Panc1 (cell line): ENCODE measurements around the gene EED. TPM values are rescaled to one million over a fixed set of nuclear protein-coding genes. Genes with fewer than 3 reads are reported as not detected.
"Not testable (repeated sequence)": the region's sequence is repeated elsewhere in the genome, so short reads cannot be mapped to it uniquely, and the experiment has no call there.

Experiments used
- ATAC-seq: fragments of 200-7000 bp; cut with Tn5 transposase; 2 replicates; pipeline ENCODE4 v1.9.1; 2020; ENCODE audit warnings: mild to moderate bottlenecking, moderate library complexity
- BruUV-seq: library from RNA; stranded (reverse); fragments of 400-500 nt; replicated peaks from 2 replicates; lab custom pipeline; 2021; lab: Mats Ljungman, UMichigan
- CTCF ChIA-PET: fragments of 300-600 bp; sonication (Branson Sonifier 250); formaldehyde crosslinking; loops from one replicate; lab custom pipeline; 2022; ENCODE audit warnings: antibody characterized with exemption; lab: Charles Lee
- POLR2A ChIA-PET: fragments of 300-600 bp; sonication (Branson Sonifier 250); formaldehyde crosslinking; loops from one replicate; lab custom pipeline; 2022; ENCODE audit warnings: antibody characterized with exemption; lab: Charles Lee
- DNase-seq: peaks from one replicate; pipeline ENCODE4 v3.0.0-alpha.2; 2010; ENCODE audit warnings: low read depth, low spot score
- H3K27ac ChIP-seq: 2 replicates; pipeline ENCODE4 v1.5.1; 2011; ENCODE audit warnings: mild to moderate bottlenecking, low read length, inconsistent platforms
- H3K27me3 ChIP-seq: fragments of 200-500 bp; sonication (Bioruptor generic); 2 replicates; pipeline ENCODE4 v1.6.0; 2014; ENCODE audit warnings: low read length, inconsistent platforms; ENCODE audit not compliant: control insufficient read depth, insufficient read depth
- H3K36me3 ChIP-seq: fragments of 200-500 bp; sonication (Bioruptor generic); 2 replicates; pipeline ENCODE4 v1.5.1; 2014; ENCODE audit warnings: inconsistent platforms, mild to moderate bottlenecking, low read length, moderate library complexity; ENCODE audit not compliant: control insufficient read depth, insufficient read depth
- H3K4me1 ChIP-seq: 2 replicates; pipeline ENCODE4 v1.5.1; 2011; ENCODE audit warnings: inconsistent platforms, mild to moderate bottlenecking, low read length, moderate library complexity; ENCODE audit not compliant: control insufficient read depth, insufficient read depth
- H3K4me3 ChIP-seq, 2 experiments: 2 replicates each; pipeline ENCODE4 v1.5.1; 2011 to 2012; ENCODE audit warnings: low read depth in 2 of 2, low read length in 2 of 2, mild to moderate bottlenecking in 2 of 2, inconsistent platforms in 1 of 2, moderate library complexity in 1 of 2
- H3K9me3 ChIP-seq: fragments of 200-500 bp; sonication (Bioruptor generic); 2 replicates; pipeline ENCODE4 v1.5.1; 2014; ENCODE audit warnings: low read depth, mild to moderate bottlenecking, inconsistent platforms, low read length, moderate library complexity; ENCODE audit not compliant: control insufficient read depth, insufficient read depth
- POLR2AphosphoS5 ChIP-seq: IDR thresholded peaks from 2 replicates; pipeline ENCODE4 v1.6.1; 2012; ENCODE audit warnings: mild to moderate bottlenecking, low read depth, low read length, moderate library complexity
- SIN3A ChIP-seq: IDR thresholded peaks from 2 replicates; pipeline ENCODE4 v1.6.1; 2012; ENCODE audit warnings: low read depth, mild to moderate bottlenecking, low read length, moderate library complexity, borderline replicate concordance; ENCODE audit not compliant: insufficient read depth
- TCF7L2 ChIP-seq: IDR thresholded peaks from 2 replicates; pipeline ENCODE4 v1.6.1; 2011; ENCODE audit warnings: mild to moderate bottlenecking, low read depth, low read length, inconsistent platforms
- in situ Hi-C: cut with HindIII; loops from 2 replicates; pipeline ENCODE4 v1.10.0; 2016; ENCODE audit warnings: low sequenced_read_pairs, low pct_unique_long_range_greater_than_20kb
- intact Hi-C: fragments of 100-400 bp; cut with micrococcal nuclease; formaldehyde crosslinking; loops from one replicate; pipeline ENCODE4 v1.10.0; 2022; ENCODE audit not compliant: unreplicated experiment
- total RNA-seq: library from RNA; stranded (reverse); gene quantifications from one replicate; pipeline ENCODE4 v1.2.1, GENCODE V29; 2021; ENCODE audit not compliant: unreplicated experiment
- TF ChIP-seq, protein P1 (sequence below), 2 experiments: IDR thresholded peaks; 2 replicates each; pipeline ENCODE4 v1.6.1; 2011 to 2012; ENCODE audit warnings: low read depth in 2 of 2, control low read depth in 1 of 2, low read length in 1 of 2, mild to moderate bottlenecking in 1 of 2, moderate library complexity in 1 of 2; ENCODE audit not compliant: insufficient read depth in 1 of 2
- TF ChIP-seq, protein P2 (sequence below): fragments of 450-650 bp; IDR thresholded peaks from 2 replicates; pipeline ENCODE4 v1.5.1; 2017; ENCODE audit warnings: mild to moderate bottlenecking

Gene EED
- total RNA-seq, 1 experiment from 2014 or later: 29.0 TPM

DNA sequence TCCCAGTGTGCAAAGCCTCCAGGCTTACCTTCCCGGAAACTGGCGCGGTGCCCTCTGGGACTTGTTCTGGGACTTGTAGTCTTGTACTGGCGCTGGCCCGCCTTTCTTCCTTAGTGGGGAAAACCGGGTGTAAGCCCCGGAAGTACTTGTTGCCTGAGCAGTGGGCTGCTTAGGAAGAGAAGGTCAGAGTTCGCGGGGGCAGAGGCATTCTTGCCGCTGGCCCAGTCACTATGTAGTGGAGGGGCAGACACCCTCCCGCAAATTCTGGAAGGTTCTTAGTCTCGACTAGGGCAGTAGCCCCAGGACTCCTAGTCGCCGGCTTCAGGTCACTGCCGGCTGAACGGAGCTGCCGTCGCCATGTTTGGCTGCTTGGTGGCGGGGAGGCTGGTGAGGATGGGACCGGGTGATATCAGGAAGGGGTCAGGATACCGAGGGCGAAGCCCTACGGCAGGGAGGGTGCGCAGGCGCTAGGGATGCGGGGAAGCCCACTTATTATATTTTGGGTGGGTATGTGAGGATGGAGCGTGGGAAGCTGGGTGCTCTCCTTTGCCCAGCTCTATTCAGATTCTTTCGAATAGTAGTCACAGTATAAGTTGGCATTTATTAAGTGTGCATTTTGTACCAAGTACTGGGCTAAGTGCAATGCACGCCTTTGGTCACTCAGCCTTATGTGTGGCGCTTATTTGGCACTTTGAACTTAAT, 57.7 kb downstream of the EED start, which contains the start of gene HIKESHI:
Gene HIKESHI, plus strand, starts transcription at position 149 of the 702 bp plus-strand sequence. Its CDS starts 209 bp downstream, at position 358.
- ChIA-PET POLR2A (interaction anchor here (0.6 kb wide), 1 partner anchor 432 kb away, joined by 3 read pairs; no protein-coding TSS in a partner anchor), CTCF (interaction anchor here (0.6 kb wide), 1 partner anchor 693 kb away, joined by 3 read pairs; no protein-coding TSS in a partner anchor)
- peak; percentile 93 for DNase-seq

DNA sequence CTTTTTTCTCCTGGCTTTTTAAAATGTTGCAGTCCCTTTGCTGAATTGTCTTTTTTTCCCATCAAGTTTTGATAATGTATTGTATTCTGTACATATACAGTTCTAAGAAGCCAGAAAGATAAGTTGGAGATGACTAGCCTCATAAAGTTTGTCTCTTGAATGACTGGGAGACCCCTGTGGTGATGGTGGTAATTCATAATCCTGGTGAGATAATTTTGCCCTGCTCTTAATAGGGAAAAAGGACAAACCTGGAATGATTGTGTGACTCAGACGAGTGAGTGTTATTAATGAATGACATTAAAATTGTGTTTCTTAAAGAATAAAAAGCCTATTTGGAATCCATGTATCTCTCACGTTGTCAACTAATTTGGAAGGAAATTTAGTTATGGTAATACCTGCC, 58.7 kb downstream of the EED start:
- TF ChIP-seq, protein P1, sequence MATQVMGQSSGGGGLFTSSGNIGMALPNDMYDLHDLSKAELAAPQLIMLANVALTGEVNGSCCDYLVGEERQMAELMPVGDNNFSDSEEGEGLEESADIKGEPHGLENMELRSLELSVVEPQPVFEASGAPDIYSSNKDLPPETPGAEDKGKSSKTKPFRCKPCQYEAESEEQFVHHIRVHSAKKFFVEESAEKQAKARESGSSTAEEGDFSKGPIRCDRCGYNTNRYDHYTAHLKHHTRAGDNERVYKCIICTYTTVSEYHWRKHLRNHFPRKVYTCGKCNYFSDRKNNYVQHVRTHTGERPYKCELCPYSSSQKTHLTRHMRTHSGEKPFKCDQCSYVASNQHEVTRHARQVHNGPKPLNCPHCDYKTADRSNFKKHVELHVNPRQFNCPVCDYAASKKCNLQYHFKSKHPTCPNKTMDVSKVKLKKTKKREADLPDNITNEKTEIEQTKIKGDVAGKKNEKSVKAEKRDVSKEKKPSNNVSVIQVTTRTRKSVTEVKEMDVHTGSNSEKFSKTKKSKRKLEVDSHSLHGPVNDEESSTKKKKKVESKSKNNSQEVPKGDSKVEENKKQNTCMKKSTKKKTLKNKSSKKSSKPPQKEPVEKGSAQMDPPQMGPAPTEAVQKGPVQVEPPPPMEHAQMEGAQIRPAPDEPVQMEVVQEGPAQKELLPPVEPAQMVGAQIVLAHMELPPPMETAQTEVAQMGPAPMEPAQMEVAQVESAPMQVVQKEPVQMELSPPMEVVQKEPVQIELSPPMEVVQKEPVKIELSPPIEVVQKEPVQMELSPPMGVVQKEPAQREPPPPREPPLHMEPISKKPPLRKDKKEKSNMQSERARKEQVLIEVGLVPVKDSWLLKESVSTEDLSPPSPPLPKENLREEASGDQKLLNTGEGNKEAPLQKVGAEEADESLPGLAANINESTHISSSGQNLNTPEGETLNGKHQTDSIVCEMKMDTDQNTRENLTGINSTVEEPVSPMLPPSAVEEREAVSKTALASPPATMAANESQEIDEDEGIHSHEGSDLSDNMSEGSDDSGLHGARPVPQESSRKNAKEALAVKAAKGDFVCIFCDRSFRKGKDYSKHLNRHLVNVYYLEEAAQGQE (IDR thresholded peaks at IDR 0.05; ENCODE audit: insufficient read depth in 1 of 2, low read depth in 2 of 2, low read length in 1 of 2): no peak
- TF ChIP-seq TCF7L2 (no peak), POLR2AphosphoS5 (no peak), SIN3A (no peak)
- TF ChIP-seq, protein P2, sequence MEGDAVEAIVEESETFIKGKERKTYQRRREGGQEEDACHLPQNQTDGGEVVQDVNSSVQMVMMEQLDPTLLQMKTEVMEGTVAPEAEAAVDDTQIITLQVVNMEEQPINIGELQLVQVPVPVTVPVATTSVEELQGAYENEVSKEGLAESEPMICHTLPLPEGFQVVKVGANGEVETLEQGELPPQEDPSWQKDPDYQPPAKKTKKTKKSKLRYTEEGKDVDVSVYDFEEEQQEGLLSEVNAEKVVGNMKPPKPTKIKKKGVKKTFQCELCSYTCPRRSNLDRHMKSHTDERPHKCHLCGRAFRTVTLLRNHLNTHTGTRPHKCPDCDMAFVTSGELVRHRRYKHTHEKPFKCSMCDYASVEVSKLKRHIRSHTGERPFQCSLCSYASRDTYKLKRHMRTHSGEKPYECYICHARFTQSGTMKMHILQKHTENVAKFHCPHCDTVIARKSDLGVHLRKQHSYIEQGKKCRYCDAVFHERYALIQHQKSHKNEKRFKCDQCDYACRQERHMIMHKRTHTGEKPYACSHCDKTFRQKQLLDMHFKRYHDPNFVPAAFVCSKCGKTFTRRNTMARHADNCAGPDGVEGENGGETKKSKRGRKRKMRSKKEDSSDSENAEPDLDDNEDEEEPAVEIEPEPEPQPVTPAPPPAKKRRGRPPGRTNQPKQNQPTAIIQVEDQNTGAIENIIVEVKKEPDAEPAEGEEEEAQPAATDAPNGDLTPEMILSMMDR: no peak
- in situ Hi-C loops (no loop called here), intact Hi-C loops (no loop called here)
- DNase-seq: no peak
- ChIA-PET POLR2A (no interaction called here), CTCF (no interaction called here)
- H3K4me1 ChIP-seq: peaks cover 9% of the 10 kb centered on the region; the same call in 1 of the 2 replicates
- no TSS peak for BruUV-seq
- no peaks in the 10 kb centered on the region for H3K27me3 ChIP-seq
- ATAC-seq: no peak
- H3K27ac ChIP-seq: peak overlapping the region; percentile 98
- no peaks in the 10 kb centered on the region for H3K9me3 ChIP-seq
- peaks cover 4% of the 10 kb centered on the region for H3K36me3 ChIP-seq
- H3K4me3 ChIP-seq: peak overlapping the region; percentile 91 to 98

More for the DNA sequence above, 57.7 kb downstream of the EED start, which contains the start of gene HIKESHI:
- ATAC-seq: peak; percentile 100
- intact Hi-C loops: no loop called here
- no TSS peak for BruUV-seq
- H3K36me3 ChIP-seq: no peaks in the 10 kb centered on the region; the same call in 1 of the 2 replicates
- H3K27ac ChIP-seq: peak within 1 kb of the TSS; percentile 98
- in situ Hi-C loops: no loop called here
- H3K9me3 ChIP-seq: no peaks in the 10 kb centered on the region
- TF ChIP-seq TCF7L2: peak; percentile 42; the same call in 1 of the 2 replicates
- peak; percentile 95 for TF ChIP-seq POLR2AphosphoS5
- TF ChIP-seq, protein P1 (IDR thresholded peaks at IDR 0.05; ENCODE audit: insufficient read depth in 1 of 2, low read depth in 2 of 2, low read length in 1 of 2): no peak; a peak in 1 of 4 replicates
- TF ChIP-seq, protein P2: no peak
- TF ChIP-seq SIN3A: peak; percentile 82; the same call in 1 of the 2 replicates
- H3K4me3 ChIP-seq: peak within 1 kb of the TSS; percentile 91 to 98
- peaks cover 9% of the 10 kb centered on the region; the same call in 1 of the 2 replicates for H3K4me1 ChIP-seq
- no peaks in the 10 kb centered on the region for H3K27me3 ChIP-seq

DNA sequence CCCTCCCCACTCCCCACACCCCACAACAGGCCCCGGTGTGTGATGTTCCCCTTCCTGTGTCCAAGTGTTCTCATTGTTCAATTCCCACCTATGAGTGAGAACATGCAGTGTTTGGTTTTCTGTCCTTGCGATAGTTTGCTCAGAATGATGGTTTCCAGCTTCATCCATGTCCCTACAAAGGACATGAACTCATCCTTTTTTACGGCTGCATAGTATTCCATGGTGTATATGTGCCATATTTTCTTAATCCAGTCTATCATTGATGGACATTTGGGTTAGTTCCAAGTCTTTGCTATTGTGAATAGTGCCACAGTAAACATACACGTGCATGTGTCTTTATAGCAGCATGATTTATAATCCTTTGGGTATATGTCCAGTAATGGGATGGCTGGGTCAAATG, 64.2 kb downstream of the EED start:
- ATAC-seq, H3K36me3 ChIP-seq, CTCF ChIA-PET, H3K4me3 ChIP-seq, POLR2A ChIA-PET, in situ Hi-C loops, DNase-seq, H3K4me1 ChIP-seq, BruUV-seq, H3K9me3 ChIP-seq, H3K27ac ChIP-seq, H3K27me3 ChIP-seq, intact Hi-C loops: not testable (repeated sequence)
